ENCODE data around the gene DEDD. TPM values are rescaled to one million over a fixed set of nuclear protein-coding genes. Genes with fewer than 3 reads are reported as not detected.

Gene DEDD
- total and polyA plus RNA-seq, 2 experiments from 2014 or later: 22.8 to 35.3 TPM

GRCh38 chr1:161091093-161091492 lies 41.4 kb downstream of the DEDD start:
- Histone ChIP-seq H3K27me3 (ENCODE audit: insufficient read depth) (no peaks in the 10 kb centered on the region), H3K79me2 (replicated peaks; ENCODE audit: insufficient read depth) (no peaks in the 10 kb centered on the region), H3K4me1 (ENCODE audit: insufficient read depth) (peaks cover 7% of the 10 kb centered on the region), H2AFZ (no peak overlapping the region), H3K9me2 (ENCODE audit: insufficient read depth) (peaks cover 5% of the 10 kb centered on the region; the same call in 1 of the 2 replicates), H3F3A (replicated peaks; ENCODE audit: low read depth) (no peaks in the 10 kb centered on the region), H3K27ac (ENCODE audit: low read depth) (no peak overlapping the region), H3K4me2 (no peak overlapping the region), H4K20me1 (replicated peaks; ENCODE audit: insufficient read depth) (no peaks in the 10 kb centered on the region), H3K36me3 (ENCODE audit: insufficient read depth) (no peaks in the 10 kb centered on the region), H3K4me3 (no peak overlapping the region)
- Mint-ChIP-seq H3K4me1 (peaks cover 12% of the 10 kb centered on the region), H3K27me3 (ENCODE audit: insufficient read depth, low read depth, poor library complexity) (peaks cover 5% of the 10 kb centered on the region), H3K4me3 (no peak overlapping the region), H3K9me3 (no peaks in the 10 kb centered on the region), H3K27ac (no peak overlapping the region), H3K36me3 (ENCODE audit: low read depth) (no peaks in the 10 kb centered on the region)
- DNase-seq (ENCODE audit: low spot score) (no peak), ATAC-seq (no peak)
- no peak for TF ChIP-seq NANOG (IDR thresholded peaks at IDR 0.05; ENCODE audit: borderline replicate concordance)
- TF ChIP-seq ZNF331 (CRISPR knock-in tag; IDR thresholded peaks at IDR 0.05; ENCODE audit: low read depth): no peak
- no peak for TF ChIP-seq STAT1 (IDR thresholded peaks at IDR 0.05; ENCODE audit: unreplicated experiment)
- TF ChIP-seq POLR2AphosphoS5 (IDR thresholded peaks at IDR 0.05; ENCODE audit: low read depth): no peak
- no peak for TF ChIP-seq CTCF (conservative IDR thresholded peaks at IDR 0.05; ENCODE audit: low read depth in 2 of 2)
- no peak for TF ChIP-seq ETS1 (IDR thresholded peaks at IDR 0.05)
- TF ChIP-seq ZNF114 (CRISPR knock-in tag; IDR thresholded peaks at IDR 0.05): no peak
- no peak for TF ChIP-seq EZH2 (IDR thresholded peaks at IDR 0.05; ENCODE audit: low read depth, unreplicated experiment)

- Histone ChIP-seq H3K27ac (ENCODE audit: low read depth) (no peak overlapping the region), H3K4me2 (no peak overlapping the region), H3K36me3 (ENCODE audit: insufficient read depth) (no peaks in the 10 kb centered on the region), H2AFZ (no peak overlapping the region), H3F3A (replicated peaks; ENCODE audit: low read depth) (no peaks in the 10 kb centered on the region), H3K27me3 (ENCODE audit: insufficient read depth) (no peaks in the 10 kb centered on the region), H3K79me2 (replicated peaks; ENCODE audit: insufficient read depth) (no peaks in the 10 kb centered on the region), H3K9me2 (ENCODE audit: insufficient read depth) (peaks cover 5% of the 10 kb centered on the region; the same call in 1 of the 2 replicates), H3K4me1 (ENCODE audit: insufficient read depth) (peaks cover 7% of the 10 kb centered on the region), H3K4me3 (no peak overlapping the region), H4K20me1 (replicated peaks; ENCODE audit: insufficient read depth) (no peaks in the 10 kb centered on the region)
- H3K36me3 Mint-ChIP-seq (ENCODE audit: low read depth): no peaks in the 10 kb centered on the region
- H3K4me1 Mint-ChIP-seq: peaks cover 15% of the 10 kb centered on the region
- DNase-seq (ENCODE audit: low spot score) (no peak), ATAC-seq (no peak)
- no peak overlapping the region for H3K27ac Mint-ChIP-seq
- TF ChIP-seq ETS1 (IDR thresholded peaks at IDR 0.05) (no peak), NANOG (IDR thresholded peaks at IDR 0.05; ENCODE audit: borderline replicate concordance) (no peak), CTCF (conservative IDR thresholded peaks at IDR 0.05; ENCODE audit: low read depth in 2 of 2) (no peak), STAT1 (IDR thresholded peaks at IDR 0.05; ENCODE audit: unreplicated experiment) (no peak)
- no peak overlapping the region for H3K4me3 Mint-ChIP-seq
- H3K9me3 Mint-ChIP-seq: no peaks in the 10 kb centered on the region
- peaks cover 8% of the 10 kb centered on the region for H3K27me3 Mint-ChIP-seq (ENCODE audit: insufficient read depth, low read depth, poor library complexity)
Observed at GRCh38 chr1:161090617-161091016, 41.9 kb downstream of the DEDD start.
